ENCODE results near the gene GRID1.

The GRID1 gene

GRCh38 chr10:86334488-86335085, 32.0 kb downstream of the GRID1 start:
- no peak for DNase-seq

GRCh38 chr10:86333826-86334487, 32.6 kb downstream of the GRID1 start:
- no peak for DNase-seq

GRCh38 chr10:86331861-86332260, 34.7 kb downstream of the GRID1 start:
- DNase-seq, result no peak

- DNase-seq, result no peak
Measured at GRCh38 chr10:86330778-86331763, 35.5 kb downstream of the GRID1 start.

GRCh38 chr10:86329896-86330680, 36.5 kb downstream of the GRID1 start:
- DNase-seq, result no peak

GRCh38 chr10:86329093-86329710, 37.4 kb downstream of the GRID1 start:
- DNase-seq, result no peak

GRCh38 chr10:86327954-86328725, 38.5 kb downstream of the GRID1 start:
- no peak for DNase-seq

- DNase-seq, result no peak
Measured at GRCh38 chr10:86325158-86325557, 41.4 kb downstream of the GRID1 start.

- no peak for DNase-seq
Measured at GRCh38 chr10:86321568-86321967, 45.0 kb downstream of the GRID1 start.

GRCh38 chr10:86319676-86320075, 46.9 kb downstream of the GRID1 start:
- no peak for DNase-seq

- DNase-seq, result no peak
Measured at GRCh38 chr10:86317949-86318725, 48.5 kb downstream of the GRID1 start.

- no peak for DNase-seq
Measured at GRCh38 chr10:86316990-86317389, 49.6 kb downstream of the GRID1 start.

- DNase-seq, result no peak
Measured at GRCh38 chr10:86316274-86316835, 50.2 kb downstream of the GRID1 start.

GRCh38 chr10:86315549-86315942, 51.0 kb downstream of the GRID1 start:
- no peak for DNase-seq

GRCh38 chr10:86314616-86315548, 51.7 kb downstream of the GRID1 start:
- DNase-seq, result no peak

- no peak for DNase-seq
Measured at GRCh38 chr10:86313621-86314041, 53.0 kb downstream of the GRID1 start.

- DNase-seq, result no peak
Measured at GRCh38 chr10:86312701-86313270, 53.8 kb downstream of the GRID1 start.

GRCh38 chr10:86311906-86312305, 54.7 kb downstream of the GRID1 start:
- no peak for DNase-seq

GRCh38 chr10:86311190-86311589, 55.4 kb downstream of the GRID1 start:
- no peak for DNase-seq
